HepG2 (cell line): ENCODE data around the gene RAB5B. TPM values are rescaled to one million over a fixed set of nuclear protein-coding genes. Genes with fewer than 3 reads are reported as not detected.

ENCODE experiments used
- BRF2 ChIP-seq: sonication (generic); formaldehyde crosslinking; IDR thresholded peaks from 2 replicates; pipeline ENCODE4 v1.8.1; 2022; ENCODE audit warnings: mild to moderate bottlenecking, missing genetic modification reagents
- HMG20A ChIP-seq: IDR thresholded peaks from 2 replicates; pipeline ENCODE4 v1.6.1; 2016; ENCODE audit warnings: borderline replicate concordance
- HNF4G ChIP-seq, 2 experiments: sonication (generic) in 1 of 2; formaldehyde crosslinking in 1 of 2; IDR thresholded peaks; 2 replicates each; pipeline versions ENCODE4 v1.4.0 to v1.6.1; 2011 to 2020; ENCODE audit warnings: borderline replicate concordance in 2 of 2, low read depth in 2 of 2, mild to moderate bottlenecking in 2 of 2, low read length in 1 of 2, missing genetic modification reagents in 1 of 2, moderate library complexity in 1 of 2
- HOXA9 ChIP-seq: sonication (generic); formaldehyde crosslinking; IDR thresholded peaks from 2 replicates; pipeline ENCODE4 v1.8.1; 2022; ENCODE audit warnings: missing genetic modification reagents, mild to moderate bottlenecking, moderate library complexity, borderline replicate concordance
- KAT7 ChIP-seq: IDR thresholded peaks from 2 replicates; pipeline ENCODE4 v1.6.1; 2018; ENCODE audit warnings: borderline replicate concordance, missing compliant biosample characterization
- LCORL ChIP-seq, 2 experiments: fragments of 450-650 bp in 1 of 2; sonication (generic) in 1 of 2; formaldehyde crosslinking in 1 of 2; IDR thresholded peaks; 2 replicates each; pipeline versions ENCODE4 v1.5.0 to v1.6.1; 2017 to 2020; ENCODE audit warnings: antibody characterized with exemption in 1 of 2, missing genetic modification reagents in 1 of 2
- MAX ChIP-seq: IDR thresholded peaks from 2 replicates; pipeline ENCODE4 v1.6.1; 2012; ENCODE audit warnings: inconsistent platforms
- NFIB ChIP-seq: sonication (generic); formaldehyde crosslinking; IDR thresholded peaks from 2 replicates; pipeline ENCODE4 v1.9.0; 2021; ENCODE audit warnings: missing genetic modification reagents, mild to moderate bottlenecking, borderline replicate concordance
- NPAS2 ChIP-seq: sonication (generic); formaldehyde crosslinking; IDR thresholded peaks from 2 replicates; pipeline ENCODE4 v1.8.0; 2022; ENCODE audit warnings: mild to moderate bottlenecking, missing genetic modification reagents, borderline replicate concordance
- PAWR ChIP-seq: sonication (generic); formaldehyde crosslinking; IDR thresholded peaks from 2 replicates; pipeline ENCODE4 v1.4.0; 2020; ENCODE audit warnings: missing genetic modification reagents, mild to moderate bottlenecking, borderline replicate concordance
- PPARG ChIP-seq: conservative IDR thresholded peaks from 2 replicates; pipeline ENCODE4 v1.6.1; 2016; ENCODE audit warnings: missing biosample characterization, missing genetic modification reagents
- ZBTB8A ChIP-seq: sonication (generic); formaldehyde crosslinking; IDR thresholded peaks from 2 replicates; pipeline ENCODE4 v1.4.0; 2020; ENCODE audit warnings: mild to moderate bottlenecking, low read depth, missing genetic modification reagents, borderline replicate concordance
- ZHX1 ChIP-seq: sonication (generic); formaldehyde crosslinking; IDR thresholded peaks from 2 replicates; pipeline ENCODE4 v1.8.1; 2022; ENCODE audit warnings: low read depth, mild to moderate bottlenecking, missing genetic modification reagents
- ZNF563 ChIP-seq: sonication (generic); formaldehyde crosslinking; IDR thresholded peaks from 2 replicates; pipeline ENCODE4 v1.8.0; 2022; ENCODE audit warnings: mild to moderate bottlenecking, moderate library complexity, missing genetic modification reagents
- ZNF572 ChIP-seq: sonication (generic); formaldehyde crosslinking; IDR thresholded peaks from 2 replicates; pipeline ENCODE4 v1.5.1; 2020; ENCODE audit warnings: mild to moderate bottlenecking, missing genetic modification reagents
- polyA plus RNA-seq, 8 experiments: library from polyadenylated mRNA; depleted of rRNA in 3 of 8; stranded (reverse) in 7 of 8; unstranded in 1 of 8; fragments of >200 nt; fragmentation: Illumina TruSeq in 4 of 8; extraction: Trizol in 4 of 8; gene quantifications; 2 replicates each; pipeline versions ENCODE4 v1.2.1 to v1.2.3, GENCODE V29; 2011 to 2016; ENCODE audit warnings: low read depth in 4 of 8, missing spikeins in 1 of 8, mixed read lengths in 1 of 8; ENCODE audit not compliant: insufficient read depth in 1 of 8
- total RNA-seq, 5 experiments: library from RNA; depleted of rRNA; stranded (reverse); fragments of >200 nt; fragmentation: Illumina TruSeq; extraction: Trizol; gene quantifications; 2 replicates each; pipeline ENCODE4 v1.2.3, GENCODE V29; 2016; ENCODE audit warnings: low read depth in 1 of 5
- TF ChIP-seq, protein P1 (sequence below): sonication (generic); formaldehyde crosslinking; IDR thresholded peaks from 2 replicates; pipeline ENCODE4 v1.5.1; 2020; ENCODE audit warnings: mild to moderate bottlenecking, missing genetic modification reagents, borderline replicate concordance
- TF ChIP-seq, protein P2 (sequence below): sonication (generic); formaldehyde crosslinking; IDR thresholded peaks from 2 replicates; pipeline ENCODE4 v1.8.0; 2022; ENCODE audit warnings: mild to moderate bottlenecking, missing genetic modification reagents; ENCODE audit not compliant: insufficient replicate concordance

Gene RAB5B
- total and polyA plus RNA-seq, 2 of the 13 experiments (the other 11 are each of a cell fraction or from before 2014, with no cell fraction given) = 26.0 to 68.3 TPM

DNA sequence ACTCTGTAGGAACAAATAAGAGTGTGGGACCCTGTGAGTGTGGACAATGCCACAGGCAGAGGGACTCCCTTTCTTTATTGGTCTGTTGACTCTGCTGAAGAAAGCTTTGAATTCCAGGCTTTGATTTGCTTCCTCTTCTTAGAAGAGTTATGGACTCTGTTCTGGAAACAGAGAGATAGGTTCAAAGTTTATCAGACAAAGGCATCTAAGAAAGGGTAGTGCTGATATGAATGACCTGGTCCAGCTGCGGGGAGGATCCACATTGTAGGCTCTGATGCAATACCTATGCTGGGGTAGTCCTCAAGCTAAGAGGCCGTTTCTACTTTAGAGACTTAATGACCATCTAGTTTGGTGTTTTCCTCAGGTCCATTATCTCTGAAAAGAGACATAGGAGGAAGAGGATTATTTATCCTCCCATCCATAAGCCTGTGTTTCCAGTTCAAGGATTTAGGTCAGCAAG lies 36.3 kb downstream of the RAB5B start (continued):
- TF ChIP-seq, protein P1, sequence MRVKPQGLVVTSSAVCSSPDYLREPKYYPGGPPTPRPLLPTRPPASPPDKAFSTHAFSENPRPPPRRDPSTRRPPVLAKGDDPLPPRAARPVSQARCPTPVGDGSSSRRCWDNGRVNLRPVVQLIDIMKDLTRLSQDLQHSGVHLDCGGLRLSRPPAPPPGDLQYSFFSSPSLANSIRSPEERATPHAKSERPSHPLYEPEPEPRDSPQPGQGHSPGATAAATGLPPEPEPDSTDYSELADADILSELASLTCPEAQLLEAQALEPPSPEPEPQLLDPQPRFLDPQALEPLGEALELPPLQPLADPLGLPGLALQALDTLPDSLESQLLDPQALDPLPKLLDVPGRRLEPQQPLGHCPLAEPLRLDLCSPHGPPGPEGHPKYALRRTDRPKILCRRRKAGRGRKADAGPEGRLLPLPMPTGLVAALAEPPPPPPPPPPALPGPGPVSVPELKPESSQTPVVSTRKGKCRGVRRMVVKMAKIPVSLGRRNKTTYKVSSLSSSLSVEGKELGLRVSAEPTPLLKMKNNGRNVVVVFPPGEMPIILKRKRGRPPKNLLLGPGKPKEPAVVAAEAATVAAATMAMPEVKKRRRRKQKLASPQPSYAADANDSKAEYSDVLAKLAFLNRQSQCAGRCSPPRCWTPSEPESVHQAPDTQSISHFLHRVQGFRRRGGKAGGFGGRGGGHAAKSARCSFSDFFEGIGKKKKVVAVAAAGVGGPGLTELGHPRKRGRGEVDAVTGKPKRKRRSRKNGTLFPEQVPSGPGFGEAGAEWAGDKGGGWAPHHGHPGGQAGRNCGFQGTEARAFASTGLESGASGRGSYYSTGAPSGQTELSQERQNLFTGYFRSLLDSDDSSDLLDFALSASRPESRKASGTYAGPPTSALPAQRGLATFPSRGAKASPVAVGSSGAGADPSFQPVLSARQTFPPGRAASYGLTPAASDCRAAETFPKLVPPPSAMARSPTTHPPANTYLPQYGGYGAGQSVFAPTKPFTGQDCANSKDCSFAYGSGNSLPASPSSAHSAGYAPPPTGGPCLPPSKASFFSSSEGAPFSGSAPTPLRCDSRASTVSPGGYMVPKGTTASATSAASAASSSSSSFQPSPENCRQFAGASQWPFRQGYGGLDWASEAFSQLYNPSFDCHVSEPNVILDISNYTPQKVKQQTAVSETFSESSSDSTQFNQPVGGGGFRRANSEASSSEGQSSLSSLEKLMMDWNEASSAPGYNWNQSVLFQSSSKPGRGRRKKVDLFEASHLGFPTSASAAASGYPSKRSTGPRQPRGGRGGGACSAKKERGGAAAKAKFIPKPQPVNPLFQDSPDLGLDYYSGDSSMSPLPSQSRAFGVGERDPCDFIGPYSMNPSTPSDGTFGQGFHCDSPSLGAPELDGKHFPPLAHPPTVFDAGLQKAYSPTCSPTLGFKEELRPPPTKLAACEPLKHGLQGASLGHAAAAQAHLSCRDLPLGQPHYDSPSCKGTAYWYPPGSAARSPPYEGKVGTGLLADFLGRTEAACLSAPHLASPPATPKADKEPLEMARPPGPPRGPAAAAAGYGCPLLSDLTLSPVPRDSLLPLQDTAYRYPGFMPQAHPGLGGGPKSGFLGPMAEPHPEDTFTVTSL (CRISPR knock-in tag) = peak; percentile 63; the same call in 1 of the 2 replicates
- peak; percentile 57; the same call in 1 of the 2 replicates for TF ChIP-seq MAX
- no peak for TF ChIP-seq LCORL (IDR thresholded peaks at IDR 0.05)
- no peak for TF ChIP-seq LCORL (CRISPR knock-in tag; IDR thresholded peaks at IDR 0.05)
- TF ChIP-seq BRF2 (CRISPR knock-in tag) = no peak
- TF ChIP-seq PAWR (CRISPR knock-in tag) = no peak
- TF ChIP-seq HMG20A = peak; percentile 93
- TF ChIP-seq NPAS2 (CRISPR knock-in tag) = no peak
- TF ChIP-seq HNF4G (IDR thresholded peaks at IDR 0.05; ENCODE audit: borderline replicate concordance, low read depth, low read length) = peak; percentile 59; the same call in 1 of the 2 replicates
- no peak for TF ChIP-seq HNF4G (CRISPR knock-in tag; IDR thresholded peaks at IDR 0.05; ENCODE audit: borderline replicate concordance, low read depth)
- TF ChIP-seq NFIB = no peak
- no peak for TF ChIP-seq ZBTB8A (CRISPR knock-in tag)
- no peak for TF ChIP-seq ZNF572
- TF ChIP-seq PPARG (CRISPR knock-in tag) = peak; percentile 64; the same call in 1 of the 2 replicates
- no peak for TF ChIP-seq ZNF563
- TF ChIP-seq ZHX1 = no peak
- no peak for TF ChIP-seq KAT7 (CRISPR knock-in tag)
- TF ChIP-seq HOXA9 = no peak
- TF ChIP-seq, protein P2, sequence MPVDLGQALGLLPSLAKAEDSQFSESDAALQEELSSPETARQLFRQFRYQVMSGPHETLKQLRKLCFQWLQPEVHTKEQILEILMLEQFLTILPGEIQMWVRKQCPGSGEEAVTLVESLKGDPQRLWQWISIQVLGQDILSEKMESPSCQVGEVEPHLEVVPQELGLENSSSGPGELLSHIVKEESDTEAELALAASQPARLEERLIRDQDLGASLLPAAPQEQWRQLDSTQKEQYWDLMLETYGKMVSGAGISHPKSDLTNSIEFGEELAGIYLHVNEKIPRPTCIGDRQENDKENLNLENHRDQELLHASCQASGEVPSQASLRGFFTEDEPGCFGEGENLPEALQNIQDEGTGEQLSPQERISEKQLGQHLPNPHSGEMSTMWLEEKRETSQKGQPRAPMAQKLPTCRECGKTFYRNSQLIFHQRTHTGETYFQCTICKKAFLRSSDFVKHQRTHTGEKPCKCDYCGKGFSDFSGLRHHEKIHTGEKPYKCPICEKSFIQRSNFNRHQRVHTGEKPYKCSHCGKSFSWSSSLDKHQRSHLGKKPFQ (CRISPR knock-in tag) = no peak
